Retinal pigment epithelial cell (primary cell): Measurements from ENCODE around the gene DIDO1.

ENCODE experiments used
- DNase-seq: peaks from one replicate; pipeline ENCODE4 v3.0.0-alpha.2; 2010; ENCODE audit warnings: low read depth
- H3K4me3 ChIP-seq: 2 replicates; pipeline ENCODE4 v1.5.1; 2011; ENCODE audit warnings: mild to moderate bottlenecking, low read length, control low read depth, moderate library complexity
- TF ChIP-seq, protein P1 (sequence below): conservative IDR thresholded peaks from 2 replicates; pipeline ENCODE4 v1.5.1; 2011; ENCODE audit warnings: low read depth, low read length, control low read depth, inconsistent platforms

DIDO1 gene

DNA sequence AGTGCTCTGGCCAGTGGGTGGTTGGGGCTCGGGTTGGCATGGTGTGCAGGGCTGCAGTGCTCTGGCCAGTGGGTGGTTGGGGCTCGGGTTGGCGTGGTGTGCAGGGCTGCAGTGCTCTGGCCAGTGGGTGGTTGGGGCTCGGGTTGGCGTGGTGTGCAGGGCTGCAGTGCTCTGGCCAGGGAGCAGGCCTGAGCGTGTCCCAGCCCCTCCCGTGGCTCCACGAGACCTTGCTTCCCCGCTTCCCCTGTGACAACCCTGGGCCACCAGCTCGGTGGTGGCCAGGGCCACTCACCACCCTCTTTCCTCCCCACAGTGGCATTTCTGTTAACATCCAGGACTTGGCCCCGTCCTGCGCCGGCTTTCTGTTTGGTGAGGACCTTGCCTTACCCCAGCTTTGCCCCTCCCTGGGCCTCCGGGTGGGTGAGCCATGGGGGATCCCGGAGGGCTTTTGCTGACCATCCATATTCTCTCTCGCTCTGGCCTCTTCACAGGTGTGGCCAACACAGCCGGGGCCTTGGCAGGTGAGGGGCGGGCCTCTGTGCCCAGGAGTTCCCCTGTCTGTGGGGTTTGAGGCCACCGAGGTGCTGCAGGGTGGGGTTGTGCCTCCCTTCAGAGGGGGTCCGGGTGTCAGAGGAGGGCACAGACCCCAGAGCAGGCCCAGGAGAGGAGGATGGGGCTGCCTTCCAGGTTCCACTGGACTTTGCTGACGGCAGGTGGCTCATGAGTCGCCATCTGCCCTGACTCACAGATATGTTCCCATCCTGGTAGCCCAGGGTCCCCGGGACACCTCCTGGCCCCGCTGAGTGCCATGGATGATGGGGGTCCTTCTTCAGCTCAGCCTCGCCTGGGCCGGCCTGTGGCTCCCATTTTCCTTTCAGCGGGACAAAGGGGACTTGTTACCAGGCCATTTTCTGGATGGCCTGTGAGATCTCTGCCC, 40.2 kb upstream of the DIDO1 start:
- TF ChIP-seq, protein P1, sequence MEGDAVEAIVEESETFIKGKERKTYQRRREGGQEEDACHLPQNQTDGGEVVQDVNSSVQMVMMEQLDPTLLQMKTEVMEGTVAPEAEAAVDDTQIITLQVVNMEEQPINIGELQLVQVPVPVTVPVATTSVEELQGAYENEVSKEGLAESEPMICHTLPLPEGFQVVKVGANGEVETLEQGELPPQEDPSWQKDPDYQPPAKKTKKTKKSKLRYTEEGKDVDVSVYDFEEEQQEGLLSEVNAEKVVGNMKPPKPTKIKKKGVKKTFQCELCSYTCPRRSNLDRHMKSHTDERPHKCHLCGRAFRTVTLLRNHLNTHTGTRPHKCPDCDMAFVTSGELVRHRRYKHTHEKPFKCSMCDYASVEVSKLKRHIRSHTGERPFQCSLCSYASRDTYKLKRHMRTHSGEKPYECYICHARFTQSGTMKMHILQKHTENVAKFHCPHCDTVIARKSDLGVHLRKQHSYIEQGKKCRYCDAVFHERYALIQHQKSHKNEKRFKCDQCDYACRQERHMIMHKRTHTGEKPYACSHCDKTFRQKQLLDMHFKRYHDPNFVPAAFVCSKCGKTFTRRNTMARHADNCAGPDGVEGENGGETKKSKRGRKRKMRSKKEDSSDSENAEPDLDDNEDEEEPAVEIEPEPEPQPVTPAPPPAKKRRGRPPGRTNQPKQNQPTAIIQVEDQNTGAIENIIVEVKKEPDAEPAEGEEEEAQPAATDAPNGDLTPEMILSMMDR, result no peak
- DNase-seq, result no peak

DNA sequence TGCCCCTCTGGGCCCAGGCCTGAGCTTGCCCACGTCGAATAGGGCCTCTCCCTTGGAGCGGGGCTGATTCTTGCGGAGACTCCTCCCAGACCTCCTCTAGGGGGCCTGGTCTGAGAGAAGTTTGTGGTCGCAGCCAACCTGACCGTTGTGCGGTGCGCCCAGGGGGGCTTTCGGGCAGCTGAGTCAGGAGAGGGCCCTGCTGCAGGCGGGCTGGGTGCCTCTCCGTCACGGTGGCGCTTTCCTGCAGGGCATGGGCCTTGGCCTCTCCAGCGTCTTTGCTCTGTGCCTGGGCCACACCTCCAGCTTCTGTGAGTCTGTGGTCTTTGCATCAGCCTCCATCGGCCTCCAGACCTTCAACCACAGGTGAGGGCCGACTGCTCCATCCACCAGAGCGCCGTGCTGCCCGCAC, 39.1 kb upstream of the DIDO1 start:
- TF ChIP-seq, protein P1, result no peak
- H3K4me3 ChIP-seq, result no peak overlapping the region

More for the DNA sequence above, 40.2 kb upstream of the DIDO1 start:
- H3K4me3 ChIP-seq, result no peak overlapping the region

DNA sequence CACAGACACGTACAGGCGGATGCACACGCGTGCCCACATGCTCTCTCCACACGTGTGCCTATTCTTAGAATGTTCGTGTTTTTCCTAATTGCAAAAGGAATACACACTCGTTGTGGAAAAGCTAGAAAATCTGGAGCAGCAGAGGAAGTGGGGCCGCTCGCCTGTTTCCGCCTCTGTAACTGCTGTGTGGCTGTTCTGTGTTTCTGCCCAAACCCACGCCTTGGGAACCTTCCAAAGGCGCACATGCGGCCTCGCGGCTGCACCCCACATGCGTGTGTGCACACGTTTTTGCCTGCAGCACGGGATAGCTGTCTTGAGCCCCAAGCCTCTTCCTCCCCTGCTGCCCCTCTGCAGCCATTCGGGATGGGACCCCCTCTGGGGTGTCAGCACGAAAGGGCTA, 38.4 kb upstream of the DIDO1 start:
- TF ChIP-seq, protein P1, result no peak
- no peak overlapping the region for H3K4me3 ChIP-seq
- no peak for DNase-seq

More for the DNA sequence above, 39.1 kb upstream of the DIDO1 start:
- DNase-seq, result no peak

DNA sequence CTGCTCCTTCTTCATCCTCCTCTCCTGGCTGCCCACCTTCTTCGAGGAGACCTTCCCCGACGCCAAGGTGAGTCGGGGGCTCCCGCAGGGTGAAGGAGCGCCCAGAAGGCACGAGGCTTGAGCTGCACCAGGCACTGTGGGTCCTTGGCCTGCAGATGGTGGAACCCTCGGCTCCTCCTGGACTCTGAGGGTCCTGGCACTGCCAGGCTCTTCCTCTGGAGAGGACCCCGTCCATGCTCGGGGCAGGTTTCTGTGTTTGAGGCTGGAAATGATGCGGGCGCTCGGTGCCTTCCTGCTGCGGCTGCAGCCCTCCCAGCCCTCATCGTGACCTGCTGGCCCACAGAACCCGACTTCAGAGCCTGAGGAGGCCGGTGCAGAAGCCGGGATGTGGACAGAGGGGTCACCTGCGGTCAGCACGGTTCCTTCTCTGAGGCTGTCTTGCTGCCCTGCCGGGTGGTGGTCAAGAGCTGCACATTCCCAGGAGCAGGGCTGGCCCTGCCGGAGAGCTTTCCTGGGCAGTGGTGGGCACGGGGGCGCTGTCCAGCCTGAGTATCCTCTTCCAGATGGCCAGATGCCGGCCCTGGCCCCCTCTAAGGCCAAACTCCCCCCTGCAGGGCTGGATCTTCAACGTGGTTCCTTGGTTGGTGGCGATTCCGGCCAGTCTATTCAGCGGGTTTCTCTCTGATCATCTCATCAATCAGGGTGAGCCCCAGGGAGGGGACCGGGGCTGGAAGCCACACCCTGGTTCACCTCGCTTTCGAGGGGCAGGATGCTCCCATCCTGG, 37.5 kb upstream of the DIDO1 start:
- DNase-seq, result no peak
- no peak overlapping the region for H3K4me3 ChIP-seq
- TF ChIP-seq, protein P1, result no peak

DNA sequence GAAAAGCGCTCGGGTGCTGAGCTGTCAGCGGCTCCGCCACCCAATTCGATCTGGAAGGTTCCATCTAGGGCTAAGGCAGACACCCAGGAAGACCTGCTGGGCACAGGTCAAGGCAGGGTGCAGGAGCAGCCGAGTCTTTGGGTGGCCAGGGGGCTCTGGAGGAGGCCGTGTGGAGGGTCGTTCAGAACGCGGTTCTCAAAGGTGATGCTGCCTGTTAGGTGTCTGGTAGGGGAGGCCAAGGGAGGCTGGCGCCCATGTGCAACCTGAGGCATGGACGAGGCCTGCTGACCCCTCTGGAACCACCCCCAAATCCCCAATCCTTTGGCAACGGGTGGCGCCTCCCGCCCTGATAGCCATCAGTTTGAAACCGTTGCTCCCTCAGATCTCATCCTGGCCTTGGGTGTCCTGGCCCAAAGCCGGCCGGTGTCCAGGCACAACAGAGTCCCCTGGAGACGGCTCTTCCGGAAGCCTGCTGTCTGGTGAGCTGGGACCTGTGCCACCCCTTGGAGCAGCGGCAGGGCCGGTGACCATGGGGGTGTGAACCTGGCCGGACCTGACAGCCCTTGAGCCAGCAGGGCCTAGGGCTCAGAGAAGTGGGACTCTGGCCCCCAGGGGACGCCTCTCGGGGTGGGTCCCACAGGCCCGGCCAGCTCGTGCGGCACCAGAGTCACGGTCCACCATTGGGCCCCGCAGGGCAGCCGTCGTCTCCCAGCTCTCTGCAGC, 36.7 kb upstream of the DIDO1 start:
- H3K4me3 ChIP-seq, result no peak overlapping the region
- TF ChIP-seq, protein P1, result no peak
- DNase-seq, result no peak

DNA sequence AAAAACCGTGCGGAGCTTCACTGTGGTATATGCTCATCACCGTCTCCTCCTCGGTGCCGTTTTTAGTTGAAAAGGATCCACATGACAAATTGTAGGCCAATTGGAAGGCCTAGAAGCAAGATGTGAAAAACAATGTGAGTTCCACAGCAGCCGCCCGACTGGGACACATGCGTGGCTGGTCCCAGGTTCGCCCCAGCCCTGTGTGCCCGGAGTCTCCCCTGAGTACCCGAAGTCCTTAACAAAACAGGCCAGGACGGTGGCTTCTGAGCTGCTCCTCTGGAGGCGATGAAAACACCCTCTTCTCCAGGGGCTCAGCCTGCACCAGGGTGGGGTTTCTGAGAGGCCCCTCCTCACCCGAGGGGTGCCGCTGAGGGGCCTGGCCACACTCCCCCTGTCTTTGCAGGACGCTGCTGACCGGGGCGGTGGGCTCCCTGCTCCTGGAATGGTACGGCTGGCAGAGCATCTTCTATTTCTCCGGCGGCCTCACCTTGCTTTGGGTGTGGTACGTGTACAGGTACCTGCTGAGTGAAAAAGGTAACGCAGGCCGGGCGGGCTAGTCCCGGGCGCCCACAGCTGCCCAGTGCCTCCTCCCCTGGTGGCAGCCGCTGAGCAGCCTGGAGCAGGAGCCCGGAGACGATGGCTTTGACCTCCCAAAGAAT, 36.0 kb upstream of the DIDO1 start:
- no peak for DNase-seq
- TF ChIP-seq, protein P1, result no peak
- no peak overlapping the region for H3K4me3 ChIP-seq
